MM.1S (cell line): ENCODE results near the gene TTC28.

Source experiments
- DNase-seq: peaks from one replicate; pipeline ENCODE4 v3.0.0-alpha.2; 2015
- H2AFZ ChIP-seq: fragments of 300-600 bp; sonication (generic); 2 replicates; pipeline ENCODE4 v1.6.0; 2016; ENCODE audit warnings: antibody characterized with exemption, low read length
- H3F3A ChIP-seq: fragments of 300-600 bp; sonication (generic); 2 replicates; pipeline ENCODE4 v1.6.1; 2016; ENCODE audit warnings: mild to moderate bottlenecking, antibody characterized with exemption, low read length, moderate library complexity, mixed read lengths; ENCODE audit not compliant: insufficient read depth
- H3K27ac ChIP-seq: fragments of 300-600 bp; sonication (generic); 2 replicates; pipeline ENCODE4 v1.5.1; 2016; ENCODE audit warnings: mild to moderate bottlenecking, low read length
- H3K27me3 ChIP-seq: fragments of 300-600 bp; sonication (generic); replicated peaks from 2 replicates; pipeline ENCODE4 v1.6.0; 2016; ENCODE audit warnings: low read length; ENCODE audit not compliant: insufficient read depth
- H3K36me3 ChIP-seq: fragments of 300-600 bp; sonication (generic); replicated peaks from 2 replicates; pipeline ENCODE4 v1.6.1; 2016; ENCODE audit warnings: mild to moderate bottlenecking, low read length, mixed read lengths; ENCODE audit not compliant: insufficient read depth
- H3K4me1 ChIP-seq: fragments of 300-600 bp; sonication (generic); 2 replicates; pipeline ENCODE4 v1.6.1; 2016; ENCODE audit warnings: low read length, mixed read lengths
- H3K4me2 ChIP-seq: fragments of 300-600 bp; sonication (generic); 2 replicates; pipeline ENCODE4 v1.6.0; 2016; ENCODE audit warnings: low read depth, low read length
- H3K4me3 ChIP-seq: fragments of 300-600 bp; sonication (generic); 2 replicates; pipeline ENCODE4 v1.5.1; 2016; ENCODE audit warnings: low read length, mixed read lengths
- H3K79me2 ChIP-seq: fragments of 300-600 bp; sonication (generic); 2 replicates; pipeline ENCODE4 v1.6.1; 2016; ENCODE audit warnings: mixed run types, low read length, mixed read lengths
- H3K9ac ChIP-seq: fragments of 300-600 bp; sonication (generic); 2 replicates; pipeline ENCODE4 v1.6.1; 2016; ENCODE audit warnings: low read length, mixed read lengths
- H3K9me2 ChIP-seq: fragments of 300-600 bp; sonication (generic); replicated peaks from 2 replicates; pipeline ENCODE4 v1.6.1; 2016; ENCODE audit warnings: mild to moderate bottlenecking, low read length, mixed read lengths; ENCODE audit not compliant: insufficient read depth
- H3K9me3 ChIP-seq: fragments of 300-600 bp; sonication (generic); replicated peaks from 2 replicates; pipeline ENCODE4 v1.6.1; 2016; ENCODE audit warnings: mild to moderate bottlenecking, low read length, mixed read lengths; ENCODE audit not compliant: insufficient read depth
- H4K20me1 ChIP-seq: fragments of 300-600 bp; sonication (generic); 2 replicates; pipeline ENCODE4 v1.6.1; 2016; ENCODE audit warnings: mild to moderate bottlenecking, low read length, moderate library complexity, mixed read lengths; ENCODE audit not compliant: insufficient read depth
- CTCF ChIP-seq: fragments of 300-600 bp; sonication (generic); IDR thresholded peaks from 2 replicates; pipeline ENCODE4 v1.5.1; 2016; ENCODE audit warnings: antibody characterized with exemption, low read length, mixed read lengths
- EZH2 ChIP-seq: fragments of 300-600 bp; sonication (generic); optimal IDR thresholded peaks from 2 replicates; pipeline ENCODE3; 2017; ENCODE audit warnings: low read depth, mild to moderate bottlenecking, antibody characterized with exemption, low read length, mixed read lengths
- EZH2phosphoT487 ChIP-seq: fragments of 300-600 bp; sonication (generic); IDR thresholded peaks from 2 replicates; pipeline ENCODE4 v1.6.1; 2018; ENCODE audit warnings: antibody characterized with exemption, low read length

Gene TTC28

GRCh38 chr22:27976586-27976985 lies 703.1 kb downstream of the TTC28 start:
- Histone ChIP-seq H2AFZ (no peak overlapping the region), H4K20me1 (no peaks in the 10 kb centered on the region), H3F3A (no peaks in the 10 kb centered on the region), H3K9ac (no peak overlapping the region), H3K9me3 (no peaks in the 10 kb centered on the region), H3K4me1 (no peaks in the 10 kb centered on the region), H3K27me3 (no peaks in the 10 kb centered on the region), H3K27ac (no peak overlapping the region), H3K4me2 (no peak overlapping the region), H3K36me3 (no peaks in the 10 kb centered on the region), H3K9me2 (no peaks in the 10 kb centered on the region), H3K79me2 (no peaks in the 10 kb centered on the region), H3K4me3 (no peak overlapping the region)
- DNase-seq, result no peak
- TF ChIP-seq EZH2 (no peak), CTCF (no peak), EZH2phosphoT487 (no peak)

GRCh38 chr22:27975381-27976013 lies 704.1 kb downstream of the TTC28 start:
- H4K20me1 ChIP-seq, result no peaks in the 10 kb centered on the region
- no peak overlapping the region for H3K9ac ChIP-seq
- no peak overlapping the region for H2AFZ ChIP-seq
- H3K4me2 ChIP-seq, result no peak overlapping the region
- no peak overlapping the region for H3K4me3 ChIP-seq
- H3K27me3 ChIP-seq, result no peaks in the 10 kb centered on the region
- H3K36me3 ChIP-seq, result no peaks in the 10 kb centered on the region
- H3K9me2 ChIP-seq, result no peaks in the 10 kb centered on the region
- TF ChIP-seq EZH2phosphoT487 (no peak), EZH2 (no peak), CTCF (no peak)
- H3K27ac ChIP-seq, result no peak overlapping the region
- no peaks in the 10 kb centered on the region for H3K9me3 ChIP-seq
- no peaks in the 10 kb centered on the region for H3K4me1 ChIP-seq
- H3F3A ChIP-seq, result no peaks in the 10 kb centered on the region
- no peak for DNase-seq
- H3K79me2 ChIP-seq, result no peaks in the 10 kb centered on the region

GRCh38 chr22:27973846-27974245 lies 705.8 kb downstream of the TTC28 start:
- no peaks in the 10 kb centered on the region for H3K9me3 ChIP-seq
- no peak for DNase-seq
- TF ChIP-seq EZH2 (no peak), EZH2phosphoT487 (no peak), CTCF (no peak)

More at GRCh38 chr22:27973846-27974245, 705.8 kb downstream of the TTC28 start:
- no peaks in the 10 kb centered on the region for H3K4me1 ChIP-seq
- H3F3A ChIP-seq, result no peaks in the 10 kb centered on the region
- H3K79me2 ChIP-seq, result no peaks in the 10 kb centered on the region
- H3K27me3 ChIP-seq, result no peaks in the 10 kb centered on the region
- no peak overlapping the region for H3K27ac ChIP-seq
- no peak overlapping the region for H3K9ac ChIP-seq
- H3K9me2 ChIP-seq, result no peaks in the 10 kb centered on the region
- no peaks in the 10 kb centered on the region for H3K36me3 ChIP-seq
- no peak overlapping the region for H3K4me2 ChIP-seq
- no peak overlapping the region for H2AFZ ChIP-seq
- no peaks in the 10 kb centered on the region for H4K20me1 ChIP-seq
- H3K4me3 ChIP-seq, result no peak overlapping the region
